ENCODE data around the gene PTPRM. TPM values are rescaled to one million over a fixed set of nuclear protein-coding genes. Genes with fewer than 3 reads are reported as not detected.

Gene PTPRM
- polyA plus RNA-seq, 2 of the 4 experiments (the other 2 are of a cell fraction) = 44.5 to 199 TPM

DNA sequence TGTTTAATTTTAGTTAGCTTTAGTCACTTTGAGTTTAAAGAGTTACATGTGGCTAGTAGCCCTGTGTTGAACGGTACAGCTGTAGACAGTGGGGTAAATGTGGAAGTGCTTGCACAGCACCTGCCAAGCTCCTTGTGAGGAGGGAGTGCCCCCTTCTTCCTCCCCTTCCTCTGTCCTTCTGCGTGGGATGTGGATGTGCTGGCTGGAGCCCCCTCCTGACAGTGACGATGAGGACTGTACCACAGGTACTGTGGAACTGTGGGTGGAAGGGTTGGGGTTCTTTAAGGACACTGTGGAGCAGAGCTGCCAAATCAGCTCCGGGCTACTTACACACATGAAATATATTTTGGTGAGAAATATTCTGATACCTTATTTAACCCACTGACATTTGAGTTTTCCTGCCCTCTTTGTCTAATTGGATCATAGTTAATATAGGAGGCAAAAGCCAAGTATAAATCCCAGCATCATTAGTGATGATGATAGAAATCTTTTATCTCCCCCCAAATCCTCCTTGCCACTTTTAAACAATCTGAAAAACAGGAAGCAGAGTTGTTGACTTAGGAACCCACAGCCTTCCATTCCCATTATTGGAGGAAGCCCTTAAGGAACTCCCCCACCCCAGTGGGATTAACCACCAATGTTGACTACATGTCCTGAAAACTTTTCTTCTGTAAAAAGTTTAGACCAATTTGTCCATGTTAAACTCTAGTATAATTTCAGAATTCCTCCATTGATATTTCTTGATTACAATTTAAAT is 181.3 kb downstream of the PTPRM start:
- Histone ChIP-seq H3K4me2 (peak overlapping the region; percentile 53), H3K9me3 (peaks cover 22% of the 10 kb centered on the region; the same call in 2 of the 3 replicates), H3K27ac (peak overlapping the region; percentile 59 to 77; a peak in 3 of 6 replicates), H3K4me3 (no peak overlapping the region), H3K4me1 (peaks cover 46% of the 10 kb centered on the region)
- ChIA-PET CTCF (interaction anchor here (0.7 kb wide), 1 partner anchor 13 kb away, joined by 4 read pairs; no protein-coding TSS in a partner anchor), POLR2A (no interaction called here)
- ATAC-seq = no peak
- 94% methylated on average over 4 of the region's 4 CpGs for WGBS (ENCODE audit: missing lambda C conversion rate)
- no peak for TF ChIP-seq RFX5 (IDR thresholded peaks at IDR 0.05)
- TF ChIP-seq RNF2 (IDR thresholded peaks at IDR 0.05; ENCODE audit: borderline replicate concordance, low read depth) = no peak
- TF ChIP-seq KDM1A (IDR thresholded peaks at IDR 0.05; ENCODE audit: low read depth) = no peak
- TF ChIP-seq PHF8 (IDR thresholded peaks at IDR 0.05; ENCODE audit: borderline replicate concordance, low read depth) = no peak
- FAIRE-seq = no peak
- DNase-seq (ENCODE audit: low read depth in 1 of 2, low spot score in 1 of 2) = no peak

DNA sequence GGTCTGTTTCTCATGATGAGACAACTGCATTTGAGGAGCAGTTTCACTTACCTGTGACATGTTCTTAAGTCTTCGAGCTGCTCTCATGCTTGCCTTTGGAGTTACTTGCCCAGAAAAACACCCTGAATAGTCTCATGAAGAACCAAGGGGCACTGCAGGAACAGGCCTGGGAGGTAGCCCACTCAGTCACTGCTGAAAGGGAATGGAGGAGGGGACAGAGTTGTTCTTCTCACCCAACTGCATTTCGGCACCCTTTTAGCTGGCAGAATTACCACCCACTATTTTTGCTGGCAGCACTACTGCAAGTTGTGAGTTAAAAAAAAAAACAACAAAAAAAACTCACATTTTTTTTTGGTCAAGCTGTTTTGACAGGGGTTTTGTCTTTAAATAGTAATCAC is 181.9 kb downstream of the PTPRM start:
- FAIRE-seq = no peak

GRCh38 chr18:7749510-7749981 is 182.4 kb downstream of the PTPRM start:
- H3K27ac ChIP-seq = peak overlapping the region; percentile 59 to 77; a peak in 5 of 6 replicates
- 61% methylated on average over 2 of the region's 2 CpGs for WGBS (ENCODE audit: missing lambda C conversion rate)
- DNase-seq (ENCODE audit: low read depth in 1 of 2, low spot score in 1 of 2) (no peak), FAIRE-seq (no peak), ATAC-seq (peak in 1 of 2 experiments; percentile 52; a peak in 3 of 6 replicates)
- peaks cover 20% of the 10 kb centered on the region; the same call in 2 of the 3 replicates for H3K9me3 ChIP-seq
- TF ChIP-seq, protein P1, sequence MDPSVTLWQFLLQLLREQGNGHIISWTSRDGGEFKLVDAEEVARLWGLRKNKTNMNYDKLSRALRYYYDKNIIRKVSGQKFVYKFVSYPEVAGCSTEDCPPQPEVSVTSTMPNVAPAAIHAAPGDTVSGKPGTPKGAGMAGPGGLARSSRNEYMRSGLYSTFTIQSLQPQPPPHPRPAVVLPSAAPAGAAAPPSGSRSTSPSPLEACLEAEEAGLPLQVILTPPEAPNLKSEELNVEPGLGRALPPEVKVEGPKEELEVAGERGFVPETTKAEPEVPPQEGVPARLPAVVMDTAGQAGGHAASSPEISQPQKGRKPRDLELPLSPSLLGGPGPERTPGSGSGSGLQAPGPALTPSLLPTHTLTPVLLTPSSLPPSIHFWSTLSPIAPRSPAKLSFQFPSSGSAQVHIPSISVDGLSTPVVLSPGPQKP (IDR thresholded peaks at IDR 0.05; ENCODE audit: low read depth, low read length) = no peak
- TF ChIP-seq POLR2AphosphoS2 (conservative IDR thresholded peaks at IDR 0.05; ENCODE audit: low read length) = no peak
- TF ChIP-seq MAZ (IDR thresholded peaks at IDR 0.05; ENCODE audit: borderline replicate concordance, low read depth, low read length) = no peak
- TF ChIP-seq NPAS2 (CRISPR knock-in tag; IDR thresholded peaks at IDR 0.05; ENCODE audit: borderline replicate concordance) = no peak
- peak overlapping the region; percentile 53 for H3K4me2 ChIP-seq
- POLR2A ChIA-PET = no interaction called here
- H3K4me1 ChIP-seq = peaks cover 58% of the 10 kb centered on the region
- CTCF ChIA-PET = no interaction called here
- H3K4me3 ChIP-seq = no peak overlapping the region

More for the DNA sequence above, 181.9 kb downstream of the PTPRM start:
- Histone ChIP-seq H3K4me3 (no peak overlapping the region), H3K9me3 (peaks cover 22% of the 10 kb centered on the region; the same call in 2 of the 3 replicates), H3K4me2 (peak overlapping the region; percentile 53), H3K27ac (peak overlapping the region; percentile 59 to 77; a peak in 4 of 6 replicates), H3K4me1 (peaks cover 52% of the 10 kb centered on the region)
- no peak for TF ChIP-seq CBX2 (IDR thresholded peaks at IDR 0.05; ENCODE audit: borderline replicate concordance, low read depth)
- TF ChIP-seq, protein P2, sequence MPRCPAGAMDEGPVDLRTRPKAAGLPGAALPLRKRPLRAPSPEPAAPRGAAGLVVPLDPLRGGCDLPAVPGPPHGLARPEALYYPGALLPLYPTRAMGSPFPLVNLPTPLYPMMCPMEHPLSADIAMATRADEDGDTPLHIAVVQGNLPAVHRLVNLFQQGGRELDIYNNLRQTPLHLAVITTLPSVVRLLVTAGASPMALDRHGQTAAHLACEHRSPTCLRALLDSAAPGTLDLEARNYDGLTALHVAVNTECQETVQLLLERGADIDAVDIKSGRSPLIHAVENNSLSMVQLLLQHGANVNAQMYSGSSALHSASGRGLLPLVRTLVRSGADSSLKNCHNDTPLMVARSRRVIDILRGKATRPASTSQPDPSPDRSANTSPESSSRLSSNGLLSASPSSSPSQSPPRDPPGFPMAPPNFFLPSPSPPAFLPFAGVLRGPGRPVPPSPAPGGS (IDR thresholded peaks at IDR 0.05) = no peak
- TF ChIP-seq, protein P3, sequence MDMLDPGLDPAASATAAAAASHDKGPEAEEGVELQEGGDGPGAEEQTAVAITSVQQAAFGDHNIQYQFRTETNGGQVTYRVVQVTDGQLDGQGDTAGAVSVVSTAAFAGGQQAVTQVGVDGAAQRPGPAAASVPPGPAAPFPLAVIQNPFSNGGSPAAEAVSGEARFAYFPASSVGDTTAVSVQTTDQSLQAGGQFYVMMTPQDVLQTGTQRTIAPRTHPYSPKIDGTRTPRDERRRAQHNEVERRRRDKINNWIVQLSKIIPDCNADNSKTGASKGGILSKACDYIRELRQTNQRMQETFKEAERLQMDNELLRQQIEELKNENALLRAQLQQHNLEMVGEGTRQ (IDR thresholded peaks at IDR 0.05) = no peak
- DNase-seq (ENCODE audit: low read depth in 1 of 2, low spot score in 1 of 2) = no peak
- ChIA-PET CTCF (no interaction called here), POLR2A (no interaction called here)
- ATAC-seq = no peak
- WGBS (ENCODE audit: missing lambda C conversion rate) = 78% methylated on average over 2 of the region's 2 CpGs

- FAIRE-seq (no peak), ATAC-seq (no peak), DNase-seq (ENCODE audit: low read depth in 1 of 2, low spot score in 1 of 2) (no peak)
- peak overlapping the region; percentile 11 to 59; a peak in 1 of 6 replicates for H3K27ac ChIP-seq
- no peak overlapping the region for H3K4me3 ChIP-seq
- 79% methylated on average over 6 of the region's 6 CpGs for WGBS (ENCODE audit: missing lambda C conversion rate)
- peaks cover 14% of the 10 kb centered on the region; the same call in 2 of the 3 replicates for H3K9me3 ChIP-seq
- ChIA-PET CTCF (no interaction called here), POLR2A (no interaction called here)
- H3K4me2 ChIP-seq = peak overlapping the region; percentile 53; the same call in 1 of the 3 replicates
- peaks cover 63% of the 10 kb centered on the region for H3K4me1 ChIP-seq
- TF ChIP-seq HOXB5 (CRISPR knock-in tag; IDR thresholded peaks at IDR 0.05) = no peak
- no peak for TF ChIP-seq HOXA7 (CRISPR knock-in tag; IDR thresholded peaks at IDR 0.05)
- no peak for TF ChIP-seq ZFP36 (IDR thresholded peaks at IDR 0.05; ENCODE audit: borderline replicate concordance, partially characterized antibody)
- TF ChIP-seq, protein P3 (IDR thresholded peaks at IDR 0.05) = no peak
- TF ChIP-seq CHD4 (IDR thresholded peaks at IDR 0.05; ENCODE audit: borderline replicate concordance) = no peak
- TF ChIP-seq, protein P2 (IDR thresholded peaks at IDR 0.05) = no peak
- no peak for TF ChIP-seq MYC (IDR thresholded peaks at IDR 0.05; ENCODE audit: borderline replicate concordance, low read length)
- no peak for TF ChIP-seq RCOR1 (IDR thresholded peaks at IDR 0.05; ENCODE audit: low read depth, low read length)
- TF ChIP-seq JUN (IDR thresholded peaks at IDR 0.05) = no peak
- TF ChIP-seq CBX2 (IDR thresholded peaks at IDR 0.05; ENCODE audit: borderline replicate concordance, low read depth) = no peak
- no peak for TF ChIP-seq BHLHE40 (IDR thresholded peaks at IDR 0.05; ENCODE audit: low read depth, low read length)
- TF ChIP-seq TP53 (CRISPR knock-in tag; IDR thresholded peaks at IDR 0.05) = no peak
- no peak for TF ChIP-seq EP300 (IDR thresholded peaks at IDR 0.05)
Measured at GRCh38 chr18:7750095-7750663, 183.1 kb downstream of the PTPRM start.
